GM12872 (cell line): ENCODE measurements around the gene GLIPR1.

Experiments used
- CTCF ChIP-seq: IDR thresholded peaks from 3 replicates; pipeline ENCODE4 v1.5.1; 2011; ENCODE audit warnings: low read depth, mild to moderate bottlenecking, low read length, moderate library complexity; ENCODE audit not compliant: insufficient read depth

The GLIPR1 gene

DNA sequence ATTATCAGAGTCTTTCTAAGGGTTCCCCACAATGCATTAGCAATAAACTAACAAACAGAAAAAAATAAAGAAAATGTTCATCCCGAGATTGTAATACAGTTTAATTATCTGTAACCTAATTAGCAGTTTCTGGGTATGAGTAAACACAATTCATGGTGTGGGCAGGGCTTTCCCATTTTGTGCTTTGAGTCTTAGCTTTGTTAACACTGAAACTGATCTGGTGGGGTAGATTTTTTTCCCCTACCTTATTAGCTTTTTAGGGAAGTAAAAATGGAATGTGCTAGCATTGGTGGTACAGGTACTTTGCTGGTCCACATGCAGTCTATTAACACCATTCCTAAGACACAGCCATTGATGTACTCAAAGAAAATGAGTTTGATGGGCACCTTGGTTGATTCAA, 49.3 kb downstream of the GLIPR1 start:
- no peak for TF ChIP-seq CTCF

GRCh38 chr12:75533239-75533638, 52.7 kb downstream of the GLIPR1 start:
- TF ChIP-seq CTCF: no peak

DNA sequence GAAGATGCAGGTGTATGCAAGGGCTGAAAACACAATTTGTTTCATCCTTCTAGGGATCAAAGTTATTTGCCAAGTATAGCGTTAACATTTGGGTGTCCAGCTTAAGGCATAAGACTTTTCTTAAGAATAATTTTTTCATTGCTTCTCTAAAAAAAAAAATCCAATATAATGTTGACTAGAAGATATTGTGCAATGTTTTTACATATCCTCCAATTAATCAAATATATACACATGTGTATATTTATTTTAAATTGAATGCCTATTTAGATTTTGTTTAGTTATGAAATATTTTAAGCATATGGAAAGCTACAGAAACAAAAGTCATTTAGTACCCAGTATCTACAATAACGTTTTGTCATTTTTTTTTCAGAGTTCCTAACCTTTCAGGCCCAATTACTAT, 59.3 kb downstream of the GLIPR1 start:
- no peak for TF ChIP-seq CTCF

GRCh38 chr12:75542942-75543341, 62.4 kb downstream of the GLIPR1 start:
- no peak for TF ChIP-seq CTCF

GRCh38 chr12:75543529-75543928, 63.0 kb downstream of the GLIPR1 start:
- TF ChIP-seq CTCF: no peak

DNA sequence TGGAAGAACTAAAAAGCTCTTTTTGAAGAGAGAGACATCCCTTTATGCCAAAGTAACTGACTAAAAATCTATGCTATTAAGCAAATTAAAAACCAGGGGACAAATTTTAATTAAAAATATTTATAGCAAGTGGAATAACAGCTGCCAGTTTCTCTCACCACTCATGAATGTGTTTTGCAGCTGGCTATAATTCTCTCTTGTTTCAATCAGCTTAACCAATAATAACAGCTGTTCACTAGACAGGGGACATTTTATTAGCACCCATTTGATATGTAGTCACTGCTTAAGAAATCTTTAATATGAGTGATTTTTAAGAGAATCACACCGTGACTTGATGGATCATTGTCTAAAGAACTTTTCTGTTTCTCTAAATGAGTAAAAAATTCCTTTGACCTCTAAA, 65.1 kb downstream of the GLIPR1 start:
- no peak for TF ChIP-seq CTCF

- TF ChIP-seq CTCF: no peak
Measured at GRCh38 chr12:75548879-75549278, 68.3 kb downstream of the GLIPR1 start.

DNA sequence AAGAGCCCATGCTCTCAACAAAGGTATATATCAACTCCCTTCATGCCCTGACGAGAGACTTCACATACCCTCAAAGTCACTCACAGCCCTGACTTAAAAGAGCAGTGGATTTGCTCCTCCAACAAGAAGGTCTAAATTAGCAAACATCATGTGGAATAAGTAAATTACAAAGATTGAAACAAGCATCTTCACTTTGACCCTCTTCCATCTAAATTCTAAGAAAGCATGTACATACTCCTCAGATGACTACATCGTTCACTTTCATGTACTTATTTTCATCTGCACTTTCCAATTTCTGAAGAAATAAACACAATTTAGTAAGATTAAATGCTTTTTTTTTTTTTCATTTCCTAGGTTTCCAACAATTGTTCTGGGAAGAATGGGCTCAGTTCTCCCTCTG, 69.4 kb downstream of the GLIPR1 start:
- no peak for TF ChIP-seq CTCF
